Measurements from ENCODE around the gene TMEFF2.

GRCh38 chr2:192007581-192008228 is 187.0 kb downstream of the TMEFF2 start:
- no peak for TF ChIP-seq CTCF (IDR thresholded peaks at IDR 0.05 in 2 of 3, conservative IDR thresholded peaks at IDR 0.05 in 1 of 3; ENCODE audit: control insufficient read depth in 2 of 3, extremely low read depth in 1 of 3, insufficient read depth in 1 of 3, low read depth in 3 of 3, low read length in 3 of 3)
- TF ChIP-seq ZNF622 (IDR thresholded peaks at IDR 0.05), result no peak
- TF ChIP-seq E2F8 (IDR thresholded peaks at IDR 0.05; ENCODE audit: low read depth, partially characterized antibody), result no peak
- TF ChIP-seq EZH2 (IDR thresholded peaks at IDR 0.05; ENCODE audit: borderline replicate concordance, control insufficient read depth, low read depth, low read length), result no peak
- no peak for TF ChIP-seq BHLHE40 (IDR thresholded peaks at IDR 0.05; ENCODE audit: borderline replicate concordance in 1 of 2, low read depth in 2 of 2, low read length in 1 of 2)
- TF ChIP-seq RB1 (IDR thresholded peaks at IDR 0.05; ENCODE audit: borderline replicate concordance), result no peak
- TF ChIP-seq TAF1 (IDR thresholded peaks at IDR 0.05; ENCODE audit: borderline replicate concordance, low read depth, low read length), result no peak
- TF ChIP-seq MAX (IDR thresholded peaks at IDR 0.05; ENCODE audit: low read depth, low read length), result no peak
